CD4-positive, alpha-beta T cell treated with Interleukin-10 for 1 hour (primary cell): ENCODE measurements around the gene OOSP2.
"Not testable (repeated sequence)": the region's sequence is repeated elsewhere in the genome, so short reads cannot be mapped to it uniquely, and the experiment has no call there.

Source experiments
- DNase-seq: peaks from one replicate; pipeline ENCODE4 v3.0.0-alpha.2; 2020

OOSP2 gene

GRCh38 chr11:60040109-60040508, at the start of gene OOSP2:
OOSP2 (plus strand) TSS chr11:60040409; CDS start chr11:60040460, 51 bp downstream.
- DNase-seq, result no peak

- DNase-seq, result no peak
These were observed 49.8 kb upstream of the OOSP2 start for GRCh38 chr11:59990421-59990820.

- no peak for DNase-seq
These were observed 47.8 kb upstream of the OOSP2 start for GRCh38 chr11:59992425-59992824.

GRCh38 chr11:59997800-59998199, 42.4 kb upstream of the OOSP2 start:
- DNase-seq, result no peak

DNA sequence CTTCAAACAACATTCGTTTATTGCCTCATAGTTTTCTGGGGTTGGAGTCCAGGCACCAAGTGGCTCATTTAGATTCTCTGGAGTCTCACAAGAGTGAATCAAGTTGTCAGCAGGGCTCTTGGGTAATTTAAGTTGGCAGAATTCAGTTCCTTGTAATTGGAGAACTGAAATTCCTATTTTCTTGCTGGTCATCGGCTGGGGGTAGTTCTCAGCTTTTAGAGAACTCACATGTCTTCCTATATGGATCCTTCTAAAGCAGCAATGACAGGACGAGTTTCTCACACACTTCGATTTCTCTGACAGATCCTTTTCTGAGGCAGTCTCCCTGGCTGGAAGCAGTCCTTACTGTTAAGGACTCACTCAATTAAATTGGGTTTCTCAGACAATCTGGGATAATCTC, 40.5 kb upstream of the OOSP2 start:
- no peak for DNase-seq

GRCh38 chr11:60003729-60004128, 36.5 kb upstream of the OOSP2 start:
- no peak for DNase-seq

- DNase-seq, result no peak
These were observed 34.8 kb upstream of the OOSP2 start for GRCh38 chr11:60005360-60005759.

DNA sequence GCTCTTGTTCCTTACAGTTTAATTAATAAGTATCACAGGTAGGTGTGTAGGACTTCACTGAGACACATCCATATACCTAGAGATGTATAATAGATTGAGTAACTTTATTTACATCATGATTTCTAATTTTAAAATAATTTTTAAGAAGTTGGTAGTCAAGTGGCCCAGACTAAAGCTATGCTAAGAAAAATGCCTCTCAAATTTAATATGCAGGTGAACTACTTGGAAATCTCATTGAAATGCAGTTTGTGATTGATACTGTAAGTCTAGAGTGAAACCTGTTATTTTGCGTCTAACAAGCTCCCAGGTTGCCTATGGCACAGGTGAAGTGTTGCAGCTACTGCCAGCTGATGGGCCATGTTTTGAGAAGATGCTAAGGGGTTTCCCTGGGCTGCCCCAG, 23.3 kb upstream of the OOSP2 start, which contains the start of gene OOSP4B:
TSS of gene OOSP4B (plus strand) at position 301 of the 400 bp plus-strand sequence.
- no peak for DNase-seq

GRCh38 chr11:60018058-60018457, 22.2 kb upstream of the OOSP2 start:
- no peak for DNase-seq

GRCh38 chr11:60020376-60020775, 19.8 kb upstream of the OOSP2 start:
- not testable (repeated sequence) for DNase-seq

DNA sequence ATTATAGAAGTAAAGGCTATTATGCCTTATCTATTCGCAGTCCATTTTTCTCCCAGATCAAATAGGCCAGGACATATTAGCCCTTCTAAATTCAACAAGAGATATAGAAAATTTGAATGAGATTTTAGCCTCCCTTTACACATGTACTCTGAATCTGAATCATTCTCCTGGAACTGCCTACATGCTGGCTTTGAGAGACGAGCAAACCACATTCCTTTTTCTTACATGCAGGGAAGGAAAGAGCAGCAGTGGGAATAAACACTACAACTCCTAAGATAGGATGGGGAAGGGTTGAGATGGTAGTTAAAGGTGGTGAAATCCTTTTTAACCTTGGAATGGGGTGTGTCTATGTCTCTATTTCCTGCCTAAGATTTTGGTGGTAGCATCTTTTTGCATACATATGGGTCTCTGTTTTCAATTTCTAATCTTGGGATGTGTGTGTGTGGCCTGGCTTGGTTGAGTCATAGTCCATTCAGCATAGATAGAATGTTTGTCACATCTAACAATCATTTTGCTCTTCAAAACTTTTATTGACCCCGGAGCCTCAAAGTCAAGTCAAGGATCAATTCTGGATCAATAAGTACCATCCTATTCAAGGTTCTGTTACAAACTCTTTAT, 11.1 kb upstream of the OOSP2 start:
- DNase-seq, result no peak

- not testable (repeated sequence) for DNase-seq
These were observed 10.2 kb downstream of the OOSP2 start for GRCh38 chr11:60050422-60050821.

DNA sequence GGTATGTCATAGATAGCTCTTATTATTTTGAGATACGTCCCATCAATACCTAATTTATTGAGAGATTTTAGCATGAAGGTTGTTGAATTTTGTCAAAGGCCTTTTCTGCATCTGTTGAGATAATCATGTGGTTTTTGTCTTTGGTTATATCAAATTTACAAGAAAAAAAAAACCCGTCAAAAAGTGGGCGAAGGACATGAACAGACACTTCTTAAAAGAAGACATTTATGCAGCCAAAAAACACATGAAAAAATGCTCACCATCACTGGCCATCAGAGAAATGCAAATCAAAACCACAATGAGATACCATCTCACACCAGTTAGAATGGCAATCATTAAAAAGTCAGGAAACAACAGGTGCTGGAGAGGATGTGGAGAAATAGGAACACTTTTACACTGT, 10.6 kb downstream of the OOSP2 start:
- DNase-seq, result not testable (repeated sequence)

DNA sequence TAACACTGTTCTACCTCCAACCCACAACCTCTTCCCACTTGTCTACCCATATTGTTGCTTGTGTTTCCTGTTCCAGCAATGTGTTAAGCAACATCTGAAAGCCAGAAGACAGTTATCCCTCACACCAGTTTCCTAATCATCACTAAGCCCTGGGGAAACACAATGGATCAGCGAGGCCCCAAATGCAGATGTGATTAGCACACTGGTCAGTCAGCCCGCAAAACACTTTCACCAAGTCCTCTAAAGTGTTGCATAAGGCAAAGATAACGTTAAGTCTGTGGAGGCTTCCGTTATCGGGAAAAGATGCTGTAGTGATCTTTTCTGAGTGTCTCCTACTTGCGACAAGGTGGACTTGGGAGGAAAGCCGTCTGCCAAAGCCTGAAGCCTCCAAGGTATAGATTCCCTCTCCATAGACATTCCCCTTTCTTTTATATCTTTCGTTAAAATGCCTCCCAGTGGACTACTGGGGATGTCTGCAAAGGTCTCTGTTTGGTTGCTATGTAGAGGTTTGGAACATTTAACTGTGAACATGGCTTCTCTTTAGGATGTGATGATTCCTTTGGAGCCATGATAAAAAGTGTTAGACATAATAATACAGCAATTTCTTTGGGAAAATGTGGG, 16.2 kb downstream of the OOSP2 start, which contains the start of gene MS4A3:
TSS of gene MS4A3 (plus strand) at position 317 of the 621 bp plus-strand sequence. CDS start 4,496 bp downstream, outside the sequence.
- no peak for DNase-seq

DNA sequence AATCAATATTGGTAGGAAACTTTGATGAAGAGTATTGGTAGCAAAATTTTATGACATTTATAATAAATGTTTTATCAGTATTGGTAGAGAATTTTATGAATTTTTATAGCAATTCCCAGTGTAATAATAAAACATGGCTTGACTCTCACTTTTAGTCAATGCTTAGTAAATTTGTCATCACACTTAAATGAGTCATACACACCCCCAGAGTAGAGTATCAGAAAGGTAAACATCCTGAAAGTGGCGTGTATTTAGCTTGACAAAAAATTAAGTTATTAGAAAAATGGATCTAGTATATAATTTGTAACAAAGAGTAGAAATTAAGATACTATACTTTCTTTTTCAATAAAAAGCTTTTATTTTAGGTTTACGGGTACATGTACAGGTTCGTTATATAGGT, 18.8 kb downstream of the OOSP2 start:
- DNase-seq, result no peak

- no peak for DNase-seq
These were observed 19.5 kb downstream of the OOSP2 start for GRCh38 chr11:60059521-60060240.

DNA sequence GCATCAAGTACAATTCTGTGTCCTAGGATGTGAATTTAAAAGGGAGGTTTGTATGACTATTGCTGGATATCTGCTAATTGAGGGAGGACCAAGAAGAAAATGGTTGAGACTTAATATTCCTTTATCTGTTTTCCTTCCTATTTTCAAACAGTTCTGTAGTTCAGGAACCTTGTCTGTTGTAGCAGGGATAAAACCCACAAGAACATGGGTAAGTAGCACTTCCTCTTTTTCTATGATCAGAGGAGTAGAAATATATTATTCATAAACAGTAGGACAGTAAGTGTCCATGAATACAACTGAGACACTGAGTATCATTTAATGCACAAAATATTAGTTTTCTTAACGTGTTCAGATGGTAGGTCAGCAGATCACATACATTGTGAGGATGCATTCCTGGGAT, 23.9 kb downstream of the OOSP2 start:
- no peak for DNase-seq

DNA sequence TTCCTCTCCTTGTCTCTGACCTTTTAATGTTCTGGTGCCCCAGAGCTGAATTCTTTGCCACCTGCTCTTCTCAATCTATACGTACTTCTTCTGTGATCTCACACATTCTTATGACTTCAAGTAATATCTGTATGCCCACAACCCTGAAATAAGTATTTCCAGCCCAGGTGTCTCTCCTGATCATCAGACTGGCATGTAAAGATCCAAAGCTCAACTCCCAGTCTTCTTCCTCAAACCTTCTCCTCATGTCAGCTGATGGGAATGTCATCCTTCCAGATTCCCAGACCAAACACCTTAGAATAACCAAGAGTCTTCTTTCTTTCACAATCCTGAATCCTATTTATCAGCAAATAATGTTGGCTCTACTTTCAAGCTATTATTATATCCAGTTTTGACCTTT, 25.6 kb downstream of the OOSP2 start:
- DNase-seq, result no peak

GRCh38 chr11:60069450-60069849, 29.2 kb downstream of the OOSP2 start:
- no peak for DNase-seq

DNA sequence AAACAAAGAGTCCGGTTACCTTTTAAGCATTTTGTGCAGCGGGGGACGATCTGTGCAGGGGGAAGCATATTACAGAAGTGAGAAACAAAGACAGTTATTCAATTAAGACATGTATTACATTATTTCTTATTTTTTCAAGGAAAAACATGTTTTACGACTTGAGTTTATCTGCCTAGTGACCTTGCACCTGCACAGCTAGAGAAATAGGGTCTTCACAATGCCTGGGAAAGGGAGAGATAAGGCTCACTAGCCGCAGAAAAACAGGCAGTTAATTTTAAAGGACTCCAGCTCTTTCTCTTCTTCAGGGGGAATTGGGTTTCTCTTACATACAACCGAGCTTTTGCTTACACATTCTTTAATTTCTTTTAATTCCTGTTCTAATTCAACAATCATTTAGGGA, 31.4 kb downstream of the OOSP2 start:
- DNase-seq, result not testable (repeated sequence)

DNA sequence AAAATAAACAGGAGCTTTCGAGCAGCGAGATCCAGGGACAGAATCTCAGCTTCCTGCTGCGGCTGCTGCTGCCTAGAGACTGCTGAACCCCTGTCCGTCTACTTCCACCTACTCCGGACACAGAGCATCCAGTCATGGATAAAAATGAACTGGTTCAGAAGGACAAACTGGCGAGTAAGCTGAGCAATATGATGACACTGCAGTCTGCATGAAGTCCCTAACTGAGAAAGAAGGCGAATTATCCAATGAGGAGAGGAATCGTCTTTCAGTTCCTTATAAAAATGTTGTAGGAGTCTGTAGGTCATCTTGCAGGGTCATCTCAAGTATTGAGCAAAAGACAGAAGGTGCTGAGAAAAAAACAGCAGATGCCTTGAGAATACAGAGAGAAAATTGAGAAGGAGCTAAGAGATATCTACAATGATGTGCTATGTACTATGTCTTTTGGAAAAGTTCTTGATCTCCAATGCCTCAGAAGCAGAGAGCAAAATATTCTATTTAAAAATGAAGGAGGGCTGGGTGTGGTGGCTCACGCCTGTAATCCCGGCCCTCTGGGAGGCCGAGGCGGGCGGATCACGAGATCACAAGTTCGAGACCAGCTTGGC, 37.1 kb downstream of the OOSP2 start:
- no peak for DNase-seq

DNA sequence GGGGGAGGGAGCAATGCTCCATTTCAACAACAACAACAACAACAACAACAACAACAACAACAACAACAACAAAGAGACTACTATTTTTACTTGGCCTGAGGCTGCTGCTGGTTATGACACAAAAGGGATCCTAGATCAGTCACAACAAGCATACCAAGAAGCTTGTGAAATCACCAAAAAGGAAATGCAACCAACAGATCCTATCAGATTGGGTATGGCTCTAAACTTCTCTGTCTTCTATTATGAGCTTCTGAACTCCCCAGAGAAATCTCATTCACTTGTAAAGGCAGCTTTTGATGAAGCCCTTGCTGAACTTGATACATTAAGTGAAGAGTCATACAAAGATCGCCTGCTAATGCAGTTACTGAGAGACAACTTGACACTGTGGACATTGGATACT, 37.8 kb downstream of the OOSP2 start:
- no peak for DNase-seq

GRCh38 chr11:60078745-60079144, 38.5 kb downstream of the OOSP2 start:
- no peak for DNase-seq

GRCh38 chr11:60080535-60080934, 40.3 kb downstream of the OOSP2 start:
- DNase-seq, result no peak
